ENCODE results near the gene GIMAP5. TPM values are rescaled to one million over a fixed set of nuclear protein-coding genes. Genes with fewer than 3 reads are reported as not detected.

GIMAP5 gene
- total RNA-seq, 5 donors from 2014 or later (not counting 1 experiment from before 2014, with no cell fraction given), result 82.8 to 271 (median 248) TPM

- Mint-ChIP-seq H3K4me1 (no peaks in the 10 kb centered on the region), H3K36me3 (no peaks in the 10 kb centered on the region), H3K9me3 (no peaks in the 10 kb centered on the region), H3K27ac (no peak overlapping the region), H3K4me3 (no peak overlapping the region), H3K27me3 (peaks cover 8 to 16% of the 10 kb centered on the region in 2 donors)
- Histone ChIP-seq H3K27ac (ENCODE audit: low read length) (no peak overlapping the region), H3K36me3 (ENCODE audit: control insufficient read depth in 2 of 2, extremely low read depth in 1 of 2, insufficient read depth in 1 of 2, low read length in 1 of 2) (no peaks in the 10 kb centered on the region), H3K27me3 (replicated peaks in 1 of 2; ENCODE audit: control insufficient read depth in 2 of 2, extremely low read depth in 1 of 2, insufficient read depth in 2 of 2, low read length in 1 of 2) (peaks cover 0 to 12% of the 10 kb centered on the region in 2 experiments), H3K4me3 (ENCODE audit: control insufficient read depth in 1 of 2, extremely low read depth in 1 of 2, low read length in 1 of 2) (no peak overlapping the region), H3K4me1 (ENCODE audit: control insufficient read depth in 1 of 2, extremely low read depth in 1 of 2, insufficient read depth in 2 of 2, low read length in 2 of 2) (no peaks in the 10 kb centered on the region), H3K9me3 (no peaks in the 10 kb centered on the region)
- ATAC-seq (replicated peaks in 1 of 4) (no peak), DNase-seq (no peak)
- WGBS (ENCODE audit: insufficient coverage), result 51% methylated on average over 4 of the region's 10 CpGs
- ChIA-PET CTCF (interaction anchor here in 1 of 2 donors (0.6 to 0.9 kb wide), 3 partner anchors 16 to 411 kb away, joined by 3 to 5 read pairs (median 3); no protein-coding TSS in a partner anchor), POLR2A (no interaction called here)
These were observed 50.4 kb downstream of the GIMAP5 start for GRCh38 chr7:150787321-150788281.

GRCh38 chr7:150788474-150789269 lies 51.5 kb downstream of the GIMAP5 start:
- Mint-ChIP-seq H3K4me1 (no peaks in the 10 kb centered on the region), H3K27me3 (peaks cover 8 to 16% of the 10 kb centered on the region in 2 donors), H3K9me3 (no peaks in the 10 kb centered on the region), H3K4me3 (no peak overlapping the region), H3K27ac (no peak overlapping the region), H3K36me3 (no peaks in the 10 kb centered on the region)
- ChIA-PET POLR2A (no interaction called here), CTCF (interaction anchor here in 1 of 2 donors (0.6 kb wide), 1 partner anchor 17 kb away, joined by 5 read pairs; no protein-coding TSS in a partner anchor)
- Histone ChIP-seq H3K27me3 (replicated peaks in 1 of 2; ENCODE audit: control insufficient read depth in 2 of 2, extremely low read depth in 1 of 2, insufficient read depth in 2 of 2, low read length in 1 of 2) (peaks cover 0 to 13% of the 10 kb centered on the region in 2 experiments), H3K4me1 (ENCODE audit: control insufficient read depth in 1 of 2, extremely low read depth in 1 of 2, insufficient read depth in 2 of 2, low read length in 2 of 2) (no peaks in the 10 kb centered on the region), H3K9me3 (no peaks in the 10 kb centered on the region), H3K27ac (ENCODE audit: low read length) (no peak overlapping the region), H3K4me3 (ENCODE audit: control insufficient read depth in 1 of 2, extremely low read depth in 1 of 2, low read length in 1 of 2) (no peak overlapping the region), H3K36me3 (ENCODE audit: control insufficient read depth in 2 of 2, extremely low read depth in 1 of 2, insufficient read depth in 1 of 2, low read length in 1 of 2) (no peaks in the 10 kb centered on the region)
- DNase-seq (no peak), ATAC-seq (replicated peaks in 1 of 4) (no peak)
- WGBS (ENCODE audit: insufficient coverage), result 94% methylated on average over 6 of the region's 9 CpGs

GRCh38 chr7:150790416-150791075 lies 53.3 kb downstream of the GIMAP5 start:
- peaks cover 0 to 28% of the 10 kb centered on the region in 2 experiments for H3K27me3 ChIP-seq (replicated peaks in 1 of 2; ENCODE audit: control insufficient read depth in 2 of 2, extremely low read depth in 1 of 2, insufficient read depth in 2 of 2, low read length in 1 of 2)
- no peaks in the 10 kb centered on the region for H3K4me1 ChIP-seq (ENCODE audit: control insufficient read depth in 1 of 2, extremely low read depth in 1 of 2, insufficient read depth in 2 of 2, low read length in 2 of 2)
- 94% methylated on average over 6 of the region's 9 CpGs for WGBS (ENCODE audit: insufficient coverage)
- no peak overlapping the region for H3K27ac ChIP-seq (ENCODE audit: low read length)
- ChIA-PET CTCF (no interaction called here), POLR2A (no interaction called here)
- H3K9me3 Mint-ChIP-seq, result no peaks in the 10 kb centered on the region
- no peaks in the 10 kb centered on the region for H3K9me3 ChIP-seq
- H3K27ac Mint-ChIP-seq, result no peak overlapping the region
- peaks cover 8 to 15% of the 10 kb centered on the region in 2 donors for H3K27me3 Mint-ChIP-seq
- no peak for ATAC-seq (replicated peaks in 1 of 4)
- no peak overlapping the region for H3K4me3 ChIP-seq (ENCODE audit: control insufficient read depth in 1 of 2, extremely low read depth in 1 of 2, low read length in 1 of 2)
- no peak for DNase-seq
- H3K4me1 Mint-ChIP-seq, result no peaks in the 10 kb centered on the region
- no peaks in the 10 kb centered on the region for H3K36me3 ChIP-seq (ENCODE audit: control insufficient read depth in 2 of 2, extremely low read depth in 1 of 2, insufficient read depth in 1 of 2, low read length in 1 of 2)
- H3K4me3 Mint-ChIP-seq, result no peak overlapping the region
- H3K36me3 Mint-ChIP-seq, result no peaks in the 10 kb centered on the region

GRCh38 chr7:150791304-150791703 lies 54.1 kb downstream of the GIMAP5 start:
- peaks cover 0 to 34% of the 10 kb centered on the region in 2 experiments for H3K27me3 ChIP-seq (replicated peaks in 1 of 2; ENCODE audit: control insufficient read depth in 2 of 2, extremely low read depth in 1 of 2, insufficient read depth in 2 of 2, low read length in 1 of 2)
- ChIA-PET CTCF (no interaction called here), POLR2A (no interaction called here)
- no peaks in the 10 kb centered on the region for H3K4me1 ChIP-seq (ENCODE audit: control insufficient read depth in 1 of 2, extremely low read depth in 1 of 2, insufficient read depth in 2 of 2, low read length in 2 of 2)
- H3K9me3 ChIP-seq, result no peaks in the 10 kb centered on the region
- DNase-seq (no peak), ATAC-seq (replicated peaks in 1 of 4) (no peak)
- H3K27ac ChIP-seq (ENCODE audit: low read length), result no peak overlapping the region
- no peaks in the 10 kb centered on the region for H3K36me3 ChIP-seq (ENCODE audit: control insufficient read depth in 2 of 2, extremely low read depth in 1 of 2, insufficient read depth in 1 of 2, low read length in 1 of 2)
- no peak overlapping the region for H3K4me3 ChIP-seq (ENCODE audit: control insufficient read depth in 1 of 2, extremely low read depth in 1 of 2, low read length in 1 of 2)
- Mint-ChIP-seq H3K4me1 (no peaks in the 10 kb centered on the region), H3K27ac (no peak overlapping the region), H3K9me3 (peaks cover 4 to 8% (median 5%) of the 10 kb centered on the region in 3 donors), H3K36me3 (no peaks in the 10 kb centered on the region), H3K27me3 (peaks cover 8 to 15% of the 10 kb centered on the region in 2 donors), H3K4me3 (no peak overlapping the region)
- 88% methylated on average over 2 of the region's 5 CpGs for WGBS (ENCODE audit: insufficient coverage)

- ChIA-PET POLR2A (no interaction called here), CTCF (no interaction called here)
- Histone ChIP-seq H3K9me3 (no peaks in the 10 kb centered on the region), H3K36me3 (ENCODE audit: control insufficient read depth in 2 of 2, extremely low read depth in 1 of 2, insufficient read depth in 1 of 2, low read length in 1 of 2) (no peaks in the 10 kb centered on the region), H3K4me1 (ENCODE audit: control insufficient read depth in 1 of 2, extremely low read depth in 1 of 2, insufficient read depth in 2 of 2, low read length in 2 of 2) (no peaks in the 10 kb centered on the region), H3K4me3 (ENCODE audit: control insufficient read depth in 1 of 2, extremely low read depth in 1 of 2, low read length in 1 of 2) (no peak overlapping the region), H3K27me3 (replicated peaks in 1 of 2; ENCODE audit: control insufficient read depth in 2 of 2, extremely low read depth in 1 of 2, insufficient read depth in 2 of 2, low read length in 1 of 2) (peaks cover 0 to 37% of the 10 kb centered on the region in 2 experiments), H3K27ac (ENCODE audit: low read length) (no peak overlapping the region)
- Mint-ChIP-seq H3K4me3 (no peak overlapping the region), H3K27me3 (peaks cover 8 to 16% of the 10 kb centered on the region in 2 donors), H3K27ac (no peak overlapping the region), H3K36me3 (no peaks in the 10 kb centered on the region), H3K9me3 (peaks cover 4 to 9% (median 5%) of the 10 kb centered on the region in 3 donors), H3K4me1 (no peaks in the 10 kb centered on the region)
- WGBS (ENCODE audit: insufficient coverage), result 79% methylated on average over 7 of the region's 12 CpGs
- DNase-seq (no peak), ATAC-seq (replicated peaks in 1 of 4) (no peak)
These were observed 54.7 kb downstream of the GIMAP5 start for GRCh38 chr7:150791746-150792452.
